Stimulated activated CD4-positive, alpha-beta T cell treated with anti-CD3 and anti-CD28 coated beads, Interleukin-2, amount 100 ng/mL, for 4 hours (primary cell): ENCODE measurements around the gene TGIF1.
A peak's percentile ranks its signal among the peaks of the same experiment; 100 is the strongest.

Experiments
- DNase-seq: peaks from one replicate; pipeline ENCODE4 v3.0.0-alpha.2; 2020; ENCODE audit warnings: low read depth

TGIF1 gene

DNA sequence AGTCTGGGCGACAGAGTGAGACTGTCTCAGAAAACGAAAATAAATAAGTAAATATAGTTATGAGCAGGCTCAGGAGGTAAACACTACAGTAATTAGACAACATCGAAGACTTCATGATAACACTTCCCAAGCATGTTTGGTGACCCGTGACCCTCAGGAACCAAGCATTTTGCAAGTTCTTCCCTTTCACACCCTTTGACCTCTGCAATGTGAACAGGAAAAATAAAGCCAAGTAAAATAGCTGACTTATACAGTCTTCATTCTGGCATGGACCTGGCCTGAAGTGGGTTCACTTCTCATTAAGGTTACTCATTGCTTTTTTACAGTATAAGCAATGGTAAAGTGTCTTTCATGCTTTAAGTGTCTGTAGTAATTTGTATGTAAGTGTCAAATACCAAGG, 15.3 kb upstream of the TGIF1 start:
- no peak for DNase-seq

DNA sequence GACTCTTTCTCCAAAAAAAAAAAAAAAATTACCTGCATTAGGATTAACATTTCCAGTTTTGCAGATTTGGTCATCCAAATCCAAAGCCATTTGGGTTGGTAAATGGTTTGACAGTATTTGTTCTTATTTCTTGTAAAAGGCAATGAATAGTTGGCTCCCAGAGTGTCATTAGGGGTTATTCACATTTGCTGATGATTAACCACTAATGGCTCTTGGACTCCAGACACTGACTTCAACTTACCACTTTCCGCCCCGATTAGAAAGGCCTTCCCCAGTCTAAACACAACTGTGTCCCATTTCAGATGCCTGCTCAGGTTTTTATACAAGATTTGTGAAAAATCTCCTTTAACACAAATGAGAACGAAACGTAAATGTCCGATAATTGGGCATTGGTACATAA, 9.6 kb upstream of the TGIF1 start:
- no peak for DNase-seq

DNA sequence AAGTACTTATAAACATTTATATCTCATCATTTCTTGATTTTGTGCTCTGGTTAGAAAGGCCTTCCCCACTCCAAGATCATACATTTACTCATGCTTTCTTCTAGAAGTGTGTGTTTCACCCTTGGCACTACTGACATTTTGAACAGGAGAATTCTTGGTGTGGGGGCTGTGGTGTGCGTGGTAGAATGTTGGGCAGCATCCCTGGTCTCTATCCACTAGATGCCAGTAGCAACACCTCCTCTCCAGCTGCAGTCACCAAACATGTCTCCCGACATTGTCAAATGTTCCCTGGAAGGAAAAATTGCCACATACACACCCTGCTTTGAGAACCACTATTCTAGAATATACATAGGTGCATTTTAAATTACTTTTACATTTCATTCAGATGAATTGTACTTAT, 8.7 kb upstream of the TGIF1 start:
- DNase-seq, result no peak

DNA sequence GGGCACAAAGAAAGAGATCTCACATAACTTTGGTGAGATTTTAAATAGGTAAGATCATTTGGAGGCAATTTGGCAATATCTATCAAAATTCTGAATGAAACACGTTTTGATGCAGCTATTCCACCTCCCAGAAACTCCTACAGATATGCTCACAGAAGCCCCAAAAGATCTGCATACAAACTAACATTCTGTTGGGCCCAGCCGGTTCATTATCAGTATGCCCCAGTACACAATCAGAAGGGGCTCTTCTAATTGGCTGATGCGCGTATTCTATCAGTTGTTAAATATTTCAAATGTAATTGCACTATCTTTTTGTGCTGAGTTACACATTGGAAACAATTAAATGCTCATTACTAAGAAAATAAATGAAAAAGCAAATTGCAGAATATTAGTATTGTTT, 7.1 kb upstream of the TGIF1 start:
- DNase-seq, result no peak

DNA sequence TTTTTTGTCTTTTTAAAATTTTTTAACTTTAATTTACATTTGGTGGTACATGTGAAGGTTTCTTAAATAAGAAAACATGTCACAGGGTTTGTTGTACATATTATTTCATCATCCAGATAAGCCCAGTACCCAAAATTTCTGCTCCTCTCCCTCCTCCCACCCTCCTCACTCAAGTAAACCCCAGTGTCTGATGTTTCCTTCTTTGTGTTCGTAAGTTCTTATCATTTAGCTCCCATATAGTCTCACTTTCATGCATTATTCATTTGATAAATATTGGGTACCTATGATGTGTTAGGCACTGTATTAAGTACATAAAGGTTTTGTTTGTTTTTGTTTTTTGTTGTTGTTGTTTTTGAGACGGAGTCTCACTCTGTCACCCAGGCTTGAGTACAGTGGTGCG, 5.7 kb upstream of the TGIF1 start:
- no peak for DNase-seq

DNA sequence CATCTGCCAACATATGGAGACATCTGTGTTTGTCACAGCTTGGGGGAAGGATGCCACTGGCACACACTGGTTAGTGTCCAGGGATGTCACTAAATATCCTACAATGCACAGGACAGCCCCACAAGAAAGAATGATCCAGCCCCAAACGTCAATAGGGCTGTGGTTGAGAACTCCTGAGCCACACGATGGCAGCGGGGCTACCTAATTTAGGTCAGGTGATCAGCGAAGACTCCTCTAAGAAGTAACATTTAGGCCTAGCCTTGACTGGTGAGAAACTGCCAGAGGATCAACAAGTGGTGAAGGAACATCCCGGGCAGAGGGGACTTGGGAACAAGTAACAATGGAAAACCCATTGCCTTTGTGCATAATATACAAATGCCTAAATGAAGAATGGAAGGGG, 5.0 kb upstream of the TGIF1 start:
- no peak for DNase-seq

DNA sequence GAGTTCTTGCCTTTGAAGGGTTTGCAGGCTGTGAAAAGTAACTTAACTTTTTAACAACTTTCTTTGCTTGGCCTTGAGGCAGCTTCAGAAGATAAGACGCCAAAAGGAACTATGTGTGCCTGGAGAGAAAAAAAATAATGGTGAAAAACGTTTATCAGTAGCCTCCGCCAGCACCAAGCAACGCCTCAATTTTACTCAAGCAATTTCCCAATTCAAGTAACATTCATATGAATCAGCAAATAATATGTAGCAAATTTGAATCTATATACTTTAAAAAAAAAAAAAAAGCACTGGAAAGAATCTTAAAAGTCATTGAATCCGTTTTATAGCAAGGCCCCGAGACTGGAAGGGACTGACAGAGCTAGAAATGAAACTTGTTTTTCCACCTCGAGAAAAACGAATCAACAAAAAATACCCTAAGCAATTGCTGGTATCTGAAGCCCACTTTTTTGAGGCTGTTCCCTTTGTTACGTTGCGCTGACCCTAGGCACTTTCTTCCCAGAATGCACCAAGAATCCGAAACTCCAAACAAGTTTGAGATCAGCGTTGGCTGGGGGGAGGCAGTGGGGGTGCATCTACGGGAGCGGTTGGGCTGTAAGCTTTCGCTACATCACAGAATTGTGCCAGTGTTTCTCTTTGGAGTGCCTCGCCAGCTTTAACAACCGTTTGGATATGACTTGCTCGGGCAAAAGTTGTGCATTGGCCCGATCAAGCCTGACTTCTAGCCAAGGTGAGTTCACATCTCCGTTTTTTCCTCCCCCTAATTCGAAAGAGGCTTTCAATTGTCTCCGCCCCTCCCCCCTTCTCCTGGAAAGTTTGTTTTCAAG, 2.7 kb upstream of the TGIF1 start:
- no peak for DNase-seq

DNA sequence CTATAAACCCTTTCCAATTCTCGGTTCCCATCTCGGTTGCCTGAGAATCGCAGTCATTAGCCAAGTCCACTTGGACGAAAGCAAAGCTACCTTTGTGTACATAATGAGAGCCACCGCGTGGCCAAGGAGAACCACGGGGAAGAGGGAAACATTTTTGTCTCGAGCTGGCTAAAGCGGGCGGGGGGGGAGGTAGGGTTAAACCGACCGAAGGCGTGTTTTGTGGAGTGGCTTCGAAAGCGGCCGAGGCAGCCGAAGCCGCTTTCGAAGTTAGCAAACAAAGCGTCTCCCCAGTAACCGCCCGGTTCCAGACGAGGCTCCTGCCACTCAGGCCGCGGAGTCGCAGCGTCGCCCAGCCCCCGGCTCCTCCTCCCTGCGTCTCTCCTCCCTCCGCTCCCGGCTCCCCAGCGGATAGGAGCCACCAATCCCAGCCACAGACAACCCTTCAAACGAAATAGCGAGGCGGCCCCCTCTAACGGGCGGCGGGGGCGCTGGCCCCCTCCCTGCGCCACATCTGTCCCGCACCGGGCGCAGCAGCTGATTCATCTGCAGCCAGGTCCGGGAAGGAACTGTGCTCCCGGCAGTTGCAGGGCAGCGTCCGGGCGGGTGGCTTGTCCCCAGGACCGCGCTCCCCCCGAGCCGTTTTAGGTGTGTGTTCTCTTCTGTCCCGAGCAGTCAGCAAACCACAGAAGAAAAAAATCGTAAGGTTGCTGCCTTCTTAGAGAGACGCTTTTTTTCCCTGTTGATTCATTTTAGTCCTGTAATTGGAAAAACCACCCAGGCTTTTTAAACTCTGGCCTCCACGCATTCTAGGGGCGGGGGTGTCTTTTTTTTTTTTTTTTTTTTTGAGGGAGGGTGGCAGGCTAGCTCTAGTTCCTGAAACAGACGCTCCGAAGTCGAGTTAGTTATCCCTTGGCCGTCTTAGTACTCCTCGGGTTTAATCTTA, 1.8 kb upstream of the TGIF1 start:
- peak; percentile 46 for DNase-seq

DNA sequence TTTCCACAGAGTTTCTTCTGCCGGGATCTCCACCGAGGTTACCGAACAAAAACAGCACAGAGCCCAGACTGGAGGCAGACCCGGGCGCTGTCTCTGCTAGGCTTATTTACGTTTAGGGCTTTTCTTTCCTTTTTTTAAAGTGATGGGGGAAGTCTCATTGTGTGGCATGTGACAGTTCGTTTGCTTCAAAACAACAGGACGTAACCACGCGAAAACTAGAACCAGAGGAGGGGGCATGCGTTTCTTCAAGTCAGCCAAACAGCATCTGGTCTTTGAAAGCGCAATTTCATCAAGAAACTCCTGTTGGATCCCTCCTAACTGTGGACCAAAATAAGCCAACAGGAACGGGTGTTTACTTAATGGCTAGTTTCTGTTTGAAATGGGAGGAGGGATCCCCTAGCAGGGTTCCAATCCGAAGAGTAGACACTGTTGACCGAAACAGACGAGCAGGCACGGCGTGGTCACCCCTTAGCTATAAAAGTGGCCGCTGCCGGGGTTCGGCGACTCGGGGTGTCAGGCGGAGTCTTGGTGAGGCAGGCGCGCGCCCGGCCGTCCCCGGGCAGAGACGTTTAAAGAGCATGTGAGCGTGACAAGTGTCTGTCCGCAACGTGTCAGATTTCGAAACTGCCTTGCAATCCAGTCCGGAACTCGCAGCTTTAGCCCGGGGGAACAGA, 997 bp upstream of the TGIF1 start:
- peak; percentile 74 for DNase-seq

DNA sequence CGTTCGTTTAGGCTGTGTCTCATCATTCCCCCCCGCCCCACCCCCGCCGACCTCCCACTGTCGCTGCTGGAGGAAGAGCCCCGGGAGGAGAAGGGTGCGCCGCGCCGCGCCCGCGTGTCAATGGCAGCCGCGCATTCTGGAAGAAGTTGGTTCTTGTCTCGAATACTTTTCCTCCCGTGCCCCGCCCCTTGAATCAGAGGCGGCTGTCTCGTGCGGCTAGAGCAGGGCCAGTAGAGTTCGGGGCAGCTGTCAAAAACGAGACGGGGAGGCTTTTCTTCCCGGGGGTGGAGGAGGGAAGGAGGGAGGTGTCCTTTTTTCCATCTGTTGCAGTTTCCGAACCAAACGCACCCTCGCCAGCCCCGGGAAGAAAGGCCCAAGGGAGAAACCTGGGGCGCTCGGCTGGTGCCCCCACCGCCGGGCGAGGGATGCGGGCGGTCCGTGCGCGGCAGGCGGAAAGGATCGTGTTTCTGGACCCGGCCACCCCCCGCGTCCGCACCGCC, 410 bp upstream of the TGIF1 start:
- no peak for DNase-seq

DNA sequence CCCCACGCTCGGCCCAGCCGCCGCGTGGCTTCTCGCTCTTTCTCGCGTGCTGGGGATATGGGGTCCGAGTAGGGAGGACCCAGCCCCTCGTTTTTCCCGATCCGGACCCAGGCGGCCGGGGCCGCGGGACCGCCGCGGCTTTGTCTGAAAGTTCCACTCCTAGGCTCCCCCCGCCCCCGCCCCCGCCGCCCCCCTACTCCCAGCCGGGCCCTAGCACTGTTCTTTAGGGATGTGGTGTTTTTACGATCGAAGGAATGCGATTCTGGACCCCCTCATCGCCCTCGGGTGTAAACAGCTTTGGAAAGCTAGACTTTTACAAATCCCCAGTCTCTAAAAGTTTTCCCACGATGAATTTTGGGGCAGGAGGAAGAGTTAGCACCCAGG, 819 bp downstream of the TGIF1 start:
- no peak for DNase-seq

DNA sequence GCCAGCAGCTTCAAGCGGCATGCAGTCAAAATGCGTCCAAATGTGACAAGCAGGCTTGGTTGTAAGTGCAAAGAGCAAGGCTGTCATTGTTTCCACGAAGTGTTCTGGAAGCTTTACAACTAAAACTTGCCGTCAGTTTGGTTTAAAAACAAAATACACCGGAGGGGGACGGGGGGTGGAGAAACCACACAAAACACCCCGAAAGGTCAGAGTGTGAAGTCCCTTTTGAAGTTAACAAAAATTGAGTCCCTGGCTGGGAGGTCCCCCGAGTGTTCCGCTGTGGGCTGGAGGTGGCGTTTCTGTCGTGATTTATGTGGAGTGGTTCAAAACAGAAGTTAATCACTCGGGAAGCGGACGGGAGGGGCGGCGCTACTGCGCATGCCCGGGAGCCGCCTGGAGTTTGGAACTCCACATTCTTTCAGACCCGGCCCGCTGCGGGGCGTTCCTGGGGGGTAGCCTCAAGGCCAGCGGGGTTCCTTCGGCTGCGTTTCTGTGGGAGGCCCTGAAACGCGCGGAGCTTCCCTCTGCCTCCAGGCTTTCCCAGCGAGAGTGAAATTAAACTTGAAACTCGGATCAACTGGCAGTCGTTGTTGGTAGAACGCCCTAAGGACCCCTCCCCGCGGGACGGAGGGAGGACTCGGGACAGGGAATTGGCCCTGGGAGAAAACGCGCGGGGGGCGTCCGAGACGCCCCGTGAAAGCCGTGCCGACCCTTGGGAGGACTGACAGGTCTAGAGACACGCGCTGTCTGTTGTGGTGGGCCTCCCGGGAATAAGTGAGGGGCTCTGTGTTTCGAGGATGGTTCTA, 1.4 kb downstream of the TGIF1 start:
- DNase-seq, result peak; percentile 87

DNA sequence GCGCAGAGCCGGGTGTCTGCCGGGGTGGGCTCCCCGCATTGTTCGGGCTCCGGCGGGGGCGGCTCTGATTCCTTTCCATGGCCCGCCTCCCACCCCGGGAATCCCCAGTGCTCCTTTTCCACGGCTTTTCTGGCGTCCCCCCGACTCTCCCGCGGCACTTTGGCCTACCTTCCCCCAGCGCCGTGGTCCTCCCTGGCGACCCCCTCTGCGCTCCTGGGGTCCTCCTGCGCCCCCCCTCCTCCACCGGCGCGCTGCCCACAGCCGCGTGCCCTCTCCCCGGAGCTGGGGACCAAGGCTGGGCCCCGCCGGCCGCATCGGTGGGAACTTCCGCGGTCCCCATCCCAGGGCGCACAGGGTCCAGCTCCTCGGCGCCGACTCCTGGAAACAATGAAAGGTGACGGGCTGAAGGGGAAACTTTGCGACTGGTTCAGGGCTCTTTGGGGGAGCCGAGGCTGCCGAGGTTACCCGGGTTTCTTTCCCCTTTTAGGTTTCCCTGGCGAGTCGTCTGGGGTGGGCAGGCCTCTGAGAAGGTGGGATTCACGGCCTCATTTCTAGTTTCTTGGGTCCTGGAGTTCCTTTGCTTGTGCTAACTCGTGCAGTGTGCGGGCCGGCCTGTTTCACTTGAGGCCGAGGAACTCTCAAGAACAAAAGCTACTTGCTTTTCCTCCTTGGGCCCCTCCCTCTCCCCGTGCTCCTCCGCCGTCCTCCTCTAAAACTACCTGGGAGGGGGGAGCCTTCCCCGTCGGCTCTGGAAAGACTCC, 2.2 kb downstream of the TGIF1 start:
- DNase-seq, result no peak

DNA sequence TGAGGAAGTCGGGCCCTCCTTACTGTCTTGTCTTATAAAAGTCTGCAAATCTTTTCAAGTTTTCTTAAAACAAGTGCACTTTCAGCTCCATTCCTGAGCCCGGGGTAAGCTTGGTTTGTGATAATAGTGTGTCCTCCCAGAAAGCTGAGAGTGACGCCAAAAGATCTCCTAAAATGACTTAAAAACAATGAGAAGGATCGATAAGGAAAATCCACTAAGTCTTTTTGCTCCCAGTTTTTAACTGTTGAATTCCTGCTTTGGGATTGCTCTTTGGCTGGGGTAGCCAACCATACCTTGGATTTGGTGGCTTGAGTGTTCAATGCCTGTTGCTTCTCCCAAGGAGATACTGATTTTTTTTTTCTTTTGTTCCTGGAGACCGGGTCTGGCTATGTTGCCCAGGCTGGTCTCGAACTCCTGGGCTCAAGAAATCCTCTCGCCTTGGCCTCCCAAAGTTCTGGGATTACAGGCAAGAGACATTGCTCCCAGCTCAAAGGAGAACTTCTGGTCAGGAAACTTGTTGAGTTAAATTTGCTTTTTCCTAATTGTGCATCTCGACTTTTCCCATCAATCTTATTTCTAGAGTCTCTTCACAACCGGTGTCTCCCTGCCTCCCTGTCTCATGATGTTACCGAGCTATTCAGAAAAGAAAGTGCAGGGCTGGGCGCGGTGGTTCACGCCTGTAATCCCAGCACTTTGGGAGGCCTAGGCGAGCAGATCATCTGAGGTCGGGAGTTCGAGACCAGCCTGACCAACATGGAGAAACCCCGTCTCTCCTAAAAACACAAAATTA, 3.0 kb downstream of the TGIF1 start:
- no peak for DNase-seq

DNA sequence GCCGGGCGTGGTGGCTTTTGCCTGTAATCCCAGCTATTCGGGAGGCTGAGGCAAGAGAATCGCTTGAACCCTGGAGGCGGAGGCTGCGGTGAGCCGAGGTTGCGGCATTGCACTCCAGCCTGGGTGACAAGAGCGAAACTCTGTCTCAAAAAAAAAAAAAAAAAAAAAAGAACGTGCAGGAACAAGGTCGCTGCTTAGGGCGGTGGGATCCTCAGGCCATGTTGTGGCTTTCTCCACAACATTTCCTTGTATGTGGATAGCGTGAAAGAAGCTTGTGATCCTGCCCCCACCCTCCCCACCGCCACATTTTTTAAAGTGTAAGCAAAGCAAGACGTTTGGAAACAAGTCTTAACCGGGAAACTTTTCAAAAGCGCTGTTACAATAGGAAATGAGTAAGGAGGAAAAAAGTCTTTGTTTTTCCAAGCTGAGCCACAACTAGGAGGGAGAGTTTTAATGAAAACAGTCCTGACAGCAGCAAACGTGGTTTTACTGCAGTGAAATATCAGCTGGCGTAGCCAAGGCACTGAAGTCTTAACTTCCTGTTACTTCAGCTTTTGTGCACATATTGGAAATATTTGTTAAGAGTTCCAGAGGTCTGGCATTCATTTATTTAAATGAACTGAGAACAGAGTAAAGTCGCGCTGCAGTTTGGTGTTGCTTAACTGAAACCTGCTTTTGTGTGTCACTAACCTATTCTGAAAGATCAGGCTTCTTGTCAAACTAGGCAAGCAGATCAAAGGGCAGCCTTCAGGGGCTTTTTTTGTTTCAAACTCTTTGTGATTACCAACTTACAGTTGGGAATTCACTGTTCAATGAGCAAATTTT, 3.8 kb downstream of the TGIF1 start:
- DNase-seq, result no peak

DNA sequence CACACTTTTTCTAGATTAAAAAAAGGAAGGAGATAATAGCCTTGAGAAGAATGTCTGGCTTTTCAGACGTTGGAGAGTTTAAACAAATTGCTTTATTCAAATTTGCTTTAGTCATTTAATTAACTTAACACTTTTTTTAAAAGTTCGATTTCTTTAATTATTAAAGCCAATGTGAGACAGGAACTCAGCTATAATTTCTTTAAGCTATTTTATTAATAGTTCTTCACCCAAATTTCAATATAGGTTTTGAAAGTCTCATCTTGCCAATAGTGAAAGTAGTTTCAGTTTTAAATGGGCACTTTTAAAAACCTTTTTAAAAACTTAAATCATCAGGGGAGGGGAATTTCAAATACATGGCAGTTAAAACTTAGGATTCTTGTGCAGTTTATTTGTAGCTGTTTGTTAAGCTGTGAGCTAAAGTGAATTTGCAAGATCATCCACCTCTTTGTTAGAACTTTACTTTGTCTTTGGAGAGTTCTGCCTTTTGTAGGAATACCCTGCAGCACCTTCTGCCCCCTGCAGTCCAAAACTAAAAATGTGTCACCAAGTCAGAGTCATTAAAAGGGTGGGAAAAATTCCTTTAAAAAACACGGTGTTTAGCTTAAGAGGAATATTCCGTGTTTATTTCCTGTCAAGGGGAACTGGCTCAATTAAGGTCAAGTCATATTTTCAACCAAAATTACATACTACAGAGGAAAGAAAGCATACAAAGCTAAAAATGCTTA, 4.6 kb downstream of the TGIF1 start:
- DNase-seq, result no peak

DNA sequence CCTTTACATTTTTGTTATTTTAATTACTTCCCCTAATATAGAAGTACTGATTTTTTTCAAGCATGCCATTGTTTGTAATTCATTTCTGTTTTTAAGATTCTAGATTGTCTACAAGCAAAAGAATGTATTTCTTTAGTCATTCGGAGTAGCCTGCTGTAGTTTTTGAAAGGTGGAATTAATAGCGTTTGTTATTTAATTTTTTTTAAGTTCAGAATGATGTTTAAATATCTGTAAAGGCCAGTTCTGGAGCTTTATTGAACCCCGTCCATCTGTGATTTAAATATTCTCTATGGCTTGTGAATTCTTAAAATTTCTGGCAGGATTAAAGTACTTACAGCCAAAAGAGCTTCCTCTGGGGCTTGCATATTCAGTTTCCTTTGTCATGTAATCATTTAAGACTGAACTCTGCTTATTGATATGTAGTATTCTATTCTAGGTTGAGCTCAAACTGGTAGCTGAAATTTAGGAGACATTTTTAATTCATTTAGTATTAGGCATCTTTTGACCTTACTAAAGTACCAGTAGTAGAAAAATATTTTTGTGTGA, 5.2 kb downstream of the TGIF1 start:
- DNase-seq, result no peak
